MM.1S (cell line): ENCODE results near the gene AK8.
"Not testable (repeated sequence)": the region's sequence is repeated elsewhere in the genome, so short reads cannot be mapped to it uniquely, and the experiment has no call there.

ENCODE experiments used
- DNase-seq: peaks from one replicate; pipeline ENCODE4 v3.0.0-alpha.2; 2015
- H2AFZ ChIP-seq: fragments of 300-600 bp; sonication (generic); 2 replicates; pipeline ENCODE4 v1.6.0; 2016; ENCODE audit warnings: antibody characterized with exemption, low read length
- H3F3A ChIP-seq: fragments of 300-600 bp; sonication (generic); 2 replicates; pipeline ENCODE4 v1.6.1; 2016; ENCODE audit warnings: mild to moderate bottlenecking, antibody characterized with exemption, low read length, moderate library complexity, mixed read lengths; ENCODE audit not compliant: insufficient read depth
- H3K27ac ChIP-seq: fragments of 300-600 bp; sonication (generic); 2 replicates; pipeline ENCODE4 v1.5.1; 2016; ENCODE audit warnings: mild to moderate bottlenecking, low read length
- H3K27me3 ChIP-seq: fragments of 300-600 bp; sonication (generic); replicated peaks from 2 replicates; pipeline ENCODE4 v1.6.0; 2016; ENCODE audit warnings: low read length; ENCODE audit not compliant: insufficient read depth
- H3K36me3 ChIP-seq: fragments of 300-600 bp; sonication (generic); replicated peaks from 2 replicates; pipeline ENCODE4 v1.6.1; 2016; ENCODE audit warnings: mild to moderate bottlenecking, low read length, mixed read lengths; ENCODE audit not compliant: insufficient read depth
- H3K4me1 ChIP-seq: fragments of 300-600 bp; sonication (generic); 2 replicates; pipeline ENCODE4 v1.6.1; 2016; ENCODE audit warnings: low read length, mixed read lengths
- H3K4me2 ChIP-seq: fragments of 300-600 bp; sonication (generic); 2 replicates; pipeline ENCODE4 v1.6.0; 2016; ENCODE audit warnings: low read depth, low read length
- H3K4me3 ChIP-seq: fragments of 300-600 bp; sonication (generic); 2 replicates; pipeline ENCODE4 v1.5.1; 2016; ENCODE audit warnings: low read length, mixed read lengths
- H3K79me2 ChIP-seq: fragments of 300-600 bp; sonication (generic); 2 replicates; pipeline ENCODE4 v1.6.1; 2016; ENCODE audit warnings: mixed run types, low read length, mixed read lengths
- H3K9ac ChIP-seq: fragments of 300-600 bp; sonication (generic); 2 replicates; pipeline ENCODE4 v1.6.1; 2016; ENCODE audit warnings: low read length, mixed read lengths
- H3K9me2 ChIP-seq: fragments of 300-600 bp; sonication (generic); replicated peaks from 2 replicates; pipeline ENCODE4 v1.6.1; 2016; ENCODE audit warnings: mild to moderate bottlenecking, low read length, mixed read lengths; ENCODE audit not compliant: insufficient read depth
- H3K9me3 ChIP-seq: fragments of 300-600 bp; sonication (generic); replicated peaks from 2 replicates; pipeline ENCODE4 v1.6.1; 2016; ENCODE audit warnings: mild to moderate bottlenecking, low read length, mixed read lengths; ENCODE audit not compliant: insufficient read depth
- H4K20me1 ChIP-seq: fragments of 300-600 bp; sonication (generic); 2 replicates; pipeline ENCODE4 v1.6.1; 2016; ENCODE audit warnings: mild to moderate bottlenecking, low read length, moderate library complexity, mixed read lengths; ENCODE audit not compliant: insufficient read depth
- CTCF ChIP-seq: fragments of 300-600 bp; sonication (generic); IDR thresholded peaks from 2 replicates; pipeline ENCODE4 v1.5.1; 2016; ENCODE audit warnings: antibody characterized with exemption, low read length, mixed read lengths
- EZH2 ChIP-seq: fragments of 300-600 bp; sonication (generic); optimal IDR thresholded peaks from 2 replicates; pipeline ENCODE3; 2017; ENCODE audit warnings: low read depth, mild to moderate bottlenecking, antibody characterized with exemption, low read length, mixed read lengths
- EZH2phosphoT487 ChIP-seq: fragments of 300-600 bp; sonication (generic); IDR thresholded peaks from 2 replicates; pipeline ENCODE4 v1.6.1; 2018; ENCODE audit warnings: antibody characterized with exemption, low read length

The AK8 gene

GRCh38 chr9:132716007-132716406 is 162.1 kb downstream of the AK8 start:
- Histone ChIP-seq H4K20me1 (no peaks in the 10 kb centered on the region), H3K4me1 (no peaks in the 10 kb centered on the region), H3K9ac (no peak overlapping the region), H3K36me3 (no peaks in the 10 kb centered on the region), H3K9me2 (no peaks in the 10 kb centered on the region), H3K27me3 (peaks cover 69% of the 10 kb centered on the region), H3K4me2 (no peak overlapping the region), H3K9me3 (no peaks in the 10 kb centered on the region), H3K79me2 (no peaks in the 10 kb centered on the region), H3K27ac (no peak overlapping the region), H3F3A (no peaks in the 10 kb centered on the region), H3K4me3 (no peak overlapping the region), H2AFZ (no peak overlapping the region)
- DNase-seq, result no peak
- TF ChIP-seq CTCF, result no peak
- TF ChIP-seq EZH2, result no peak
- no peak for TF ChIP-seq EZH2phosphoT487

GRCh38 chr9:132712753-132713152 is 165.3 kb downstream of the AK8 start:
- no peaks in the 10 kb centered on the region for H3K79me2 ChIP-seq
- no peak overlapping the region for H3K9ac ChIP-seq

DNA sequence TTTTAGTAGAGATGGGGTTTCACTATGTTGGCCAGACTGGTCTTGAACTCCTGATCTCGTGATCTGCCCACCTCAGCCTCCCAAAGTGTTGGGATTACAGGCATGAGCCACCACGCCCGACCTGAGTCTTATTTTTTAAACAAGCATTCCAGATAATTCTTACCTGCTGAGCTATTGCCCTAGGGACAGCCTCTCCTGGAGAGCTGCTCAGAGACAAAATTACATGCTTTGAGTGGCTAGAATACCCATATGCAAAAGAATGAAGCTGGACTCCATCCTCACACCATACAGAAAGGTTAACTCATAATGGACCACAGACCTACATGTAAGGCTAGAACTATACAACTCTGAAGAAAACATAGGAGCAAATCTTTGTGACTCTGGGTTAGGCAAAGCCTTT is 166.2 kb downstream of the AK8 start:
- H3K36me3 ChIP-seq, result no peaks in the 10 kb centered on the region
- H3K79me2 ChIP-seq, result no peaks in the 10 kb centered on the region
- no peak for DNase-seq
- H3K9ac ChIP-seq, result no peak overlapping the region
- no peak overlapping the region for H3K4me2 ChIP-seq
- no peaks in the 10 kb centered on the region for H4K20me1 ChIP-seq
- H3K4me1 ChIP-seq, result no peaks in the 10 kb centered on the region
- H3K27me3 ChIP-seq, result peaks cover 67% of the 10 kb centered on the region
- no peak overlapping the region for H3K4me3 ChIP-seq
- no peaks in the 10 kb centered on the region for H3K9me2 ChIP-seq
- no peak for TF ChIP-seq CTCF
- no peak for TF ChIP-seq EZH2
- no peak for TF ChIP-seq EZH2phosphoT487
- H3K27ac ChIP-seq, result no peak overlapping the region
- H2AFZ ChIP-seq, result no peak overlapping the region
- H3F3A ChIP-seq, result no peaks in the 10 kb centered on the region
- no peaks in the 10 kb centered on the region for H3K9me3 ChIP-seq

More at GRCh38 chr9:132712753-132713152, 165.3 kb downstream of the AK8 start:
- Histone ChIP-seq H4K20me1 (no peaks in the 10 kb centered on the region), H2AFZ (no peak overlapping the region), H3K4me1 (no peaks in the 10 kb centered on the region), H3K4me3 (no peak overlapping the region), H3K36me3 (no peaks in the 10 kb centered on the region), H3K27me3 (peaks cover 71% of the 10 kb centered on the region), H3K9me2 (no peaks in the 10 kb centered on the region), H3F3A (no peaks in the 10 kb centered on the region), H3K9me3 (no peaks in the 10 kb centered on the region), H3K27ac (no peak overlapping the region), H3K4me2 (no peak overlapping the region)
- no peak for DNase-seq
- no peak for TF ChIP-seq EZH2
- no peak for TF ChIP-seq CTCF
- no peak for TF ChIP-seq EZH2phosphoT487

DNA sequence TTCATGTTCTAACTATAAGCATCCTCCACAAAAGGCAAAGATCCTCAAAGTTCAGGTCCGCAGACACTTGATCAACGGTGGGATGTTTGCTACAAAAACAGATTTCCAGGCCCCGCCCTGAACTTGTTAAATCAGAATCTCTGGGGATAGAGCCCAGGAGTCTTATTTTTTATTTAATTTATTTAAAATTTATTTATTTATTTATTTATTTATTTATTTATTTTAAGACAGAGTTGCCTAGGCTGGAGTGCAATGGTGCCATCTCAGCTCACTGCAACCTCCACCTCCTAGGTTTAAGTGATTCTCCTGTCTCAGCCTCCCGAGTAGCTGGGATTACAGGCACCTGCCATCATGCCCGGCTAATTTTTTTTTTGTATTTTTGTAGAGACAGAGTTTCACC is 166.9 kb downstream of the AK8 start:
- not testable (repeated sequence) for H3K9ac ChIP-seq, H3F3A ChIP-seq, H3K79me2 ChIP-seq, H3K9me2 ChIP-seq, H2AFZ ChIP-seq, H3K9me3 ChIP-seq, H3K4me3 ChIP-seq, H3K4me2 ChIP-seq, H4K20me1 ChIP-seq, H3K27ac ChIP-seq, DNase-seq, H3K4me1 ChIP-seq, H3K36me3 ChIP-seq
- peaks cover 62% of the 10 kb centered on the region for H3K27me3 ChIP-seq
